T-helper 9 cell (primary cell): ENCODE results near the gene GABRD.

Experiments used
- DNase-seq: peaks from one replicate; pipeline ENCODE4 v3.0.0-alpha.2; 2020

Gene GABRD

GRCh38 chr1:1985375-1986050 lies 33.6 kb upstream of the GABRD start:
- no peak for DNase-seq

GRCh38 chr1:1986451-1987141 lies 32.5 kb upstream of the GABRD start:
- no peak for DNase-seq

GRCh38 chr1:1987142-1987510 lies 32.0 kb upstream of the GABRD start:
- DNase-seq, result no peak

GRCh38 chr1:1988061-1988945 lies 30.8 kb upstream of the GABRD start:
- no peak for DNase-seq

- DNase-seq, result no peak
Observed at GRCh38 chr1:1989102-1989542, 30.0 kb upstream of the GABRD start.

- DNase-seq, result no peak
Observed at GRCh38 chr1:1989789-1990188, 29.4 kb upstream of the GABRD start.

- no peak for DNase-seq
Observed at GRCh38 chr1:1990222-1990621, 28.9 kb upstream of the GABRD start.

GRCh38 chr1:1994536-1994935 lies 24.6 kb upstream of the GABRD start:
- DNase-seq, result no peak

- no peak for DNase-seq
Observed at GRCh38 chr1:1996207-1996651, 22.9 kb upstream of the GABRD start.

- no peak for DNase-seq
Observed at GRCh38 chr1:1997576-1997975, 21.6 kb upstream of the GABRD start.

- DNase-seq, result no peak
Observed at GRCh38 chr1:2000432-2000831, 18.7 kb upstream of the GABRD start.

- DNase-seq, result no peak
Observed at GRCh38 chr1:2000850-2001249, 18.3 kb upstream of the GABRD start.

GRCh38 chr1:2001773-2002411 lies 17.3 kb upstream of the GABRD start:
- no peak for DNase-seq

- no peak for DNase-seq
Observed at GRCh38 chr1:2003541-2004131, 15.5 kb upstream of the GABRD start, which contains the start of gene CFAP74. Gene CFAP74 (minus strand): TSS chr1:2003786. CDS start chr1:1990956, 12,830 bp downstream.

GRCh38 chr1:2004856-2005255 lies 14.3 kb upstream of the GABRD start:
- DNase-seq, result no peak

GRCh38 chr1:2009101-2010053 lies 9.8 kb upstream of the GABRD start:
- DNase-seq, result no peak

GRCh38 chr1:2014181-2014580 lies 5.0 kb upstream of the GABRD start:
- DNase-seq, result no peak

- no peak for DNase-seq
Observed at GRCh38 chr1:2014741-2015735, 4.1 kb upstream of the GABRD start.

- DNase-seq, result no peak
Observed at GRCh38 chr1:2016123-2016522, 3.0 kb upstream of the GABRD start.
